ENCODE results near the gene SSBP2. TPM values are rescaled to one million over a fixed set of nuclear protein-coding genes. Genes with fewer than 3 reads are reported as not detected.
A peak's percentile ranks its signal among the peaks of the same experiment; 100 is the strongest.

The SSBP2 gene
- total and polyA plus RNA-seq, 2 donors (not counting 3 experiments of a cell fraction or from before 2014, with no cell fraction given): 9.6 to 11.5 TPM

DNA sequence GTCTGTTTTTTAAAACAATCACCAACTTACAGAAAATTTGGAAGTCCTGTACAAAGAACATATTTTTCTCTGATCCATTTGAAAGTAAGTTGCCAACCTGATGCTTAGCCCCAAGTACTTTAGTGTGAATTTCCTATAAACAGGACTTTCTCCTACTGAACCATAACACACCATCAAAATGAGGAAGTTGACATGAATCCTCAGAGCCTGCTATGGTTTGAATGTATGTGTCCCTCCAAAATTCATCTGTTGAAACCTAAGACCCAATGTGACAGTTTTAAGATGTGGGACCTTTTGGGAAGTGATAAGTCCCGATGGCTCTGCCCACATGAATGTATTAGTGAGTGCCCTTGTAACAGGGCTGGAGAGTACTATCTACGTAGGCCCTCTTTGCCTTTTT lies 350.5 kb downstream of the SSBP2 start:
- H3K27me3 ChIP-seq (ENCODE audit: control insufficient read depth in 2 of 2, insufficient read depth in 2 of 2, low read length in 2 of 2): no peaks in the 10 kb centered on the region
- no peak overlapping the region for H3K9ac ChIP-seq (replicated peaks; ENCODE audit: extremely low read depth, insufficient read depth, low read length)
- H3K4me1 ChIP-seq (ENCODE audit: control insufficient read depth, extremely low read depth, insufficient read depth, low read length): no peaks in the 10 kb centered on the region
- dilution Hi-C loops (cut with MboI; ENCODE audit: extremely low pct_ligation_motif_present, low sequenced_read_pairs): no loop called here
- ChIA-PET CTCF (no interaction called here), POLR2A (no interaction called here)
- TF ChIP-seq EZH2 (IDR thresholded peaks at IDR 0.05; ENCODE audit: borderline replicate concordance, low read depth, low read length, severe bottlenecking) (no peak), MYC (IDR thresholded peaks at IDR 0.05; ENCODE audit: low read depth, low read length) (no peak), POLR2A (IDR thresholded peaks at IDR 0.05; ENCODE audit: low read depth, low read length) (no peak), FOS (IDR thresholded peaks at IDR 0.05; ENCODE audit: borderline replicate concordance, insufficient read depth, low read length) (no peak), POLR2AphosphoS5 (IDR thresholded peaks at IDR 0.05; ENCODE audit: insufficient read depth, low read depth, low read length) (no peak)
- TF ChIP-seq, protein P1, sequence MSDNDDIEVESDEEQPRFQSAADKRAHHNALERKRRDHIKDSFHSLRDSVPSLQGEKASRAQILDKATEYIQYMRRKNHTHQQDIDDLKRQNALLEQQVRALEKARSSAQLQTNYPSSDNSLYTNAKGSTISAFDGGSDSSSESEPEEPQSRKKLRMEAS (IDR thresholded peaks at IDR 0.05; ENCODE audit: insufficient read depth, insufficient read length): no peak
- BruUV-seq (replicated peaks): no TSS peak
- no peak overlapping the region for H2AFZ ChIP-seq (ENCODE audit: low read depth, low read length)
- FAIRE-seq: no peak
- no peak overlapping the region for H3K4me2 ChIP-seq (ENCODE audit: insufficient read depth, low read length)
- no peaks in the 10 kb centered on the region for H3K79me2 ChIP-seq (ENCODE audit: control insufficient read depth, insufficient read depth, low read length)
- DNase-seq (ENCODE audit: low read depth, low spot score): no peak
- H3K9me1 ChIP-seq (replicated peaks; ENCODE audit: control insufficient read depth, extremely low read depth, insufficient read depth, low read length): no peaks in the 10 kb centered on the region
- H3K36me3 ChIP-seq (ENCODE audit: control insufficient read depth in 2 of 2, extremely low read depth in 1 of 2, insufficient read depth in 2 of 2, low read length in 2 of 2): no peaks in the 10 kb centered on the region
- no peak overlapping the region for H3K27ac ChIP-seq (ENCODE audit: insufficient read depth, low read depth, low read length)
- H4K20me1 ChIP-seq (replicated peaks; ENCODE audit: control insufficient read depth, extremely low read depth, insufficient read depth, low read length): no peaks in the 10 kb centered on the region
- intact Hi-C loops (cut with micrococcal nuclease): no loop called here
- H3K4me3 ChIP-seq (replicated peaks in 1 of 3; ENCODE audit: insufficient read depth in 1 of 3, low read depth in 1 of 3, low read length in 3 of 3): no peak overlapping the region
- no peaks in the 10 kb centered on the region for H3K9me3 ChIP-seq (replicated peaks; ENCODE audit: control insufficient read depth, insufficient read depth, low read length)

DNA sequence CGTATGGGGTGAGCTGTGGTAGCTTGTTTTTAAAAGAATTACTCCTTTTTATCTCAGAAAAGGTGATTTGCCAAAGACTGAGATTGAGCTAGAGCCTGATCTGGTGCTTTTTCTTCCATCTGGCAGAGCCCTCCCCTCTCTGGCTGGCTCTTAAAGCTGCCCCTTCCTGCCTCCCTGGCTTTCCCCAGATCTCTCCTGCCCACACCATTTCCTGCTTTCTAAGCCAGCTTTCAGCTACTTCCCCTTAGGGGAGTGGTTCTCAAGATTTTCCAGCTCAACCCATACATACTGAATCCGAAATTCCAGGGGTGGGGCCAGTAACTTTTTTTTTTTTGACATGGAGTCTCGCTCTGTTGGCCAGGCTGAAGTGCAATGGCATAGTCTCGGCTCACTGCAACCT lies 352.2 kb downstream of the SSBP2 start:
- H3K79me2 ChIP-seq (ENCODE audit: control insufficient read depth, insufficient read depth, low read length): no peaks in the 10 kb centered on the region
- no peaks in the 10 kb centered on the region for H4K20me1 ChIP-seq (replicated peaks; ENCODE audit: control insufficient read depth, extremely low read depth, insufficient read depth, low read length)
- H3K27ac ChIP-seq (ENCODE audit: insufficient read depth, low read depth, low read length): no peak overlapping the region
- H3K4me1 ChIP-seq (ENCODE audit: control insufficient read depth, extremely low read depth, insufficient read depth, low read length): no peaks in the 10 kb centered on the region
- H3K36me3 ChIP-seq (ENCODE audit: control insufficient read depth in 2 of 2, extremely low read depth in 1 of 2, insufficient read depth in 2 of 2, low read length in 2 of 2): no peaks in the 10 kb centered on the region
- TF ChIP-seq MYC (IDR thresholded peaks at IDR 0.05; ENCODE audit: low read depth, low read length): no peak
- TF ChIP-seq CTCF (IDR thresholded peaks at IDR 0.05; ENCODE audit: extremely low read depth in 1 of 2, insufficient read depth in 1 of 2, low read depth in 1 of 2, low read length in 2 of 2): no peak
- TF ChIP-seq GATA2 (IDR thresholded peaks at IDR 0.05; ENCODE audit: insufficient read depth, insufficient read length, low read depth, low read length): no peak
- TF ChIP-seq, protein P1 (IDR thresholded peaks at IDR 0.05; ENCODE audit: insufficient read depth, insufficient read length): no peak
- TF ChIP-seq JUN (IDR thresholded peaks at IDR 0.05; ENCODE audit: borderline replicate concordance, insufficient read depth, insufficient read length, low read depth): no peak
- no peak for TF ChIP-seq EZH2 (IDR thresholded peaks at IDR 0.05; ENCODE audit: borderline replicate concordance, low read depth, low read length, severe bottlenecking)
- TF ChIP-seq POLR2A (IDR thresholded peaks at IDR 0.05; ENCODE audit: low read depth, low read length): no peak
- peaks cover 2% of the 10 kb centered on the region for H3K9me3 ChIP-seq (replicated peaks; ENCODE audit: control insufficient read depth, insufficient read depth, low read length)
- no peak overlapping the region for H3K9ac ChIP-seq (replicated peaks; ENCODE audit: extremely low read depth, insufficient read depth, low read length)
- no peak overlapping the region for H3K4me2 ChIP-seq (ENCODE audit: insufficient read depth, low read length)
- no peaks in the 10 kb centered on the region for H3K9me1 ChIP-seq (replicated peaks; ENCODE audit: control insufficient read depth, extremely low read depth, insufficient read depth, low read length)
- CTCF ChIA-PET: interaction anchor here (1.5 kb wide), 1 partner anchor 25 kb away, joined by 3 read pairs; no protein-coding TSS in a partner anchor
- no TSS peak for BruUV-seq (replicated peaks)
- no peak overlapping the region for H3K4me3 ChIP-seq (replicated peaks in 1 of 3; ENCODE audit: insufficient read depth in 1 of 3, low read depth in 1 of 3, low read length in 3 of 3)
- FAIRE-seq (peak; percentile 57), DNase-seq (ENCODE audit: low read depth, low spot score) (no peak)
- peaks cover 1 to 3% of the 10 kb centered on the region in 2 experiments for H3K27me3 ChIP-seq (ENCODE audit: control insufficient read depth in 2 of 2, insufficient read depth in 2 of 2, low read length in 2 of 2)
- H2AFZ ChIP-seq (ENCODE audit: low read depth, low read length): no peak overlapping the region
- POLR2A ChIA-PET: no interaction called here
- intact Hi-C loops (cut with micrococcal nuclease) (no loop called here), dilution Hi-C loops (cut with MboI; ENCODE audit: extremely low pct_ligation_motif_present, low sequenced_read_pairs) (no loop called here)
